ENCODE results near the gene C5.

C5 gene

DNA sequence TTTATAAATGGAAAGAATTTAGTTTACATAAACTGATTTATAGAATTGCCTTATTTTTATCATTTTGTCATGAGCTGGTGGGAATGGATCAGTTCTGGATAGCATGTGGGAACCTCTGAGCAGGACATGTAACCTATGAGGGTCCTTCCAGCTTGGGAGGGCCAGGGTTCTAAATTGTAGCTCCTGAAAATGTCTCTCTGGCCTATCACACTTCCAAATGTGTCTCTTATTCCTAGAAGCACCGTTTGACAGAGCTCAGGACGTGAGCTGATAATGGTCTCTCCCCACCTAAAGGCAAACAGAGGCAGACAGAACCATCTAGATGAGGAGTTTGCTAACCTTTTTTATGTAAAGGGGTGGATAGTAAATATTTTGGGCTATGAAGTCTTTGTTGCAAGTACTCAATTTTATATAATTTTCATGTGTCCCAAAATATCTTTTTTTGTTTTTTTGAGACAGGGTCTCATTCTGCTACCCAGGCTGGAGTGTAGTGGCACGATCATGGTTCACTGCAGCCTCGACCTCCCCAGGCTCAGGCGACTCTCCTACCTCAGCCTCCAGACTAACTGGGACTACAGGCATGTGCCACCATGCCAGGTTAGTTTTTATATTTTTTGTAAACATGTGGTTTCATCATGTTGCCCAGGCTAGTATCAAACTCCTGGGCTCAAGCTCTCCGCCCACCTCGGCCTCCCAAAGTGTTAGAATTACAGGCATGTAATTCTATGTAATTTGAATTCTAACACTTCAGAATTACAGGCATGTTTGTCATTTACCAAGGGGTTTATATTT is 127.5 kb downstream of the C5 start:
- no peak for DNase-seq

DNA sequence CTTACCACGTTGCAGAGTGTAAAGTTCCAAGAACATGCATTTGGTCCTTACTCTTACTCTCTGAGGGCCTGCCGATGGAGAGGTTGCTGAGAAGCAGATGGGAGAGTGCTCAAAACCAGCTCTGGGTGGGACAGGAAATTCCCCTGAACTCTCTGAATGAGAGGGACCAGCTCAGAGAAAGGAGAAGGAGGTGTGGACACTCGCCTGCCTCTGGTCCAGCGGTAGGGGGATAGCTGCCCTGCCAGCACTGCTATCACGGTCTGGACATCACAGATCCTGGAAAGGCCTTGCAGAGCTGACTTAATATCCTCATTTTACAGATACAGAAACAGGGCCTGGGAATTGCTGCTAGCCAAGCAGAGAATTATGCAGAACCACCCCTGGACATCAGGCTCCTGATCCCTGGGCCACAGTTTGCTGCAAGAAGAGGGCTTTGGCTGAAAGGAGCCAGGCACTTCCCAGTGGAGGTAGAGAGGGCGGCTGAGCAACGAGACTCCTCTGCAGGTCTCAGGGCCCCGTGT is 128.4 kb downstream of the C5 start:
- no peak for DNase-seq

DNA sequence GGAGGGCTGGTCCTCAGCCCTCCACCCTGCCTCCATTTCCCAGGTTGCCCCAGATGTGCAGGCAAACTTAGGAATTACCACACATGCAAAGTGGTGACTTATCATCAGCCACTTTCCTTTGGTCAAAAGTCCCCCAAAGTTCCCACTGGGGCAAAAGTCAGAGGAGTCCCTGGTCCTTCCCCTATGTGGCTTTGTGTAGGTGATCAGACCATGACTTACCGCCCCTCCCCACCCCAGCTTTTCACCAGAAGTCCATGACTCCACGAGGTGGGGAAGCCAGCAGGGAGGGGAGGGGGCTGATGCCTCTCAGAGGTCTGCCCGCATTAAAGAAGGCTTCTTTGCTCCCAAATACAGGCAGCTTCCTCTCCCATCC is 129.3 kb downstream of the C5 start:
- DNase-seq: no peak

DNA sequence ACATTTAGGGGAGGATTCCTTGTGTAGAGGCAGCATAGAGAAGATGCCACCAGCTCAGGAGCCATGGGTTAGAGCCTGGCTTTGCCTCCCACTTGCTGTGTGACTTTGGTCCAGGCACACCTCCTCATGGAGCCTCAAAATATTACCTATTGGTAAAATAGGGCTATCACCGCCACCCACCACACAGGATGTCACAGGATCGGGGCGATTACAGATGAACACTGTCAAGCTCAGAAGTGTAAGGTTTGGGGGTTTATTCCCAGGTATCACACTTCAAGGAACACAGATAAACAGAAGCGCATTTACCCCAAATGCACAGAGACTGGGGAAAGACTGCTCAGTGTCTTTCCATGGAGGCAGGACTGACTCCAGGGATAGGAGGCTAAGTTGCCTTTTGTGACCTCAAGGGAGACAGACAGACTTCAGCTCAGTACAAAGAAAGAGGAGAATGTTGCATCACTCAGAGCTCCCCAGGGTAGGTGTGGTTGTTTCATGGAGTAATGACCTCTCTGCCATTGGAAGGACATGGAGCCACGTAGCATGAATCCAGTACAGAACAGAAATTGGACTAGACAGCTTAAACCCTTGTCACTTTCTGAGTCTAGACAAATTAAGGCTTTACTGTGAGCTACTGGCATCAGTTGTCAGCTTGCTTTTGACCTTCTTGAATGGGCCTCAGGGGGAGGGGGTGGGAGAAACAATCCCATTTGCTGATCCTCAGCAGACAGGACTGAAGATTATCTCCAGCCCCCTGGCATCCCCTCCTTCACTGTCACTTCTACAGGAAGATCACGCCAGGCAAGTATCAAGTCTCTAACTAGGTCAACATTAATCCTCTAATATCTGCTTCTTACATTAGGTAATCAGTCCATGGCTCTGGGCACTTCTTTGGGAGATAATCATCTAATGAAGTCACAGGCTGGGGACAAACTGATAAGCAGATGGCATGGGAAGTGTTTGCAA is 130.0 kb downstream of the C5 start:
- no peak for DNase-seq

DNA sequence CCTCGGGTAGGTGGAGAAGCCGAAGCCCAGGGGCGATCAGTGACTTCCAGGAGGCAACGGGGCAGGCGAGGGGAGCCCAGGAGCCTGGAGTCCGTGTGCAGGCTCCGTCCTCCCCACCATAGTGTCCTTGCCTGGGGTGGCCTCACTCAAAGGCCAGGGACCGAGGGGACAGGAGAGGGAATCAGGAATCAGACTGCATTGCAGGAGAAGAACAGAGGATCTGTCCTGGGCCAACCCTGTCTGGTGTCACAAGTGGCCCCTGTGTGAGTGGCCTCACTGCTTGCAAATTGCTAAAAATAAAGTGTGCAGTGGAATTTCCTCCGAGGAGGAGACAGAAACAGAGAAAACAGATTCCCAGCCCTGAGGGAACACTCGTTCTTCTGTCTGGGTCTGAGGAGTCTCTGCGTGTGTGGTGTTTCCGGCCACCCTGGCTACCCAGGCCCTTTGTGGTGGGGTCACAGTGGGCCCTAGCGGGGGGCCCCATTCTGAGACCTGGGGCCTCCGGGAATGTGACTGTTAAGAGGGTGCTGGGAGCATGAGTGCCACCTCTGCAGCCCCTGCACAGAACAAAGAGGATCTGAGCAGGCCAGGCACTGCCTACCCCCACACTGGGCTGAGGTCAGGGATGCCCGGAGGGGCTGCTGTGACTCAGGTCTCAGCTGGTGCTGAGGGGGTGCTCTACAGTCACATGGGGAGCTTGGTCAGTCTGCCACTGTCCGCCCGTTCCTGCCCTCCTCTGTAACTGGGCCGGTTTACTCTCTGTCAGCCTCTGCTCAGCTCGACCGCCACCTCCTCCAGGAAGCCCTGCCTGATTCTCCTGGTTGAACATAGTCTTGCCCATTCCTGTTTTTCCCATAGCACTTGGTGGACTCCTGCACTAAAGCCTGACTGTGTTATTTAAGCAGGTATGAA is 130.9 kb downstream of the C5 start:
- DNase-seq: no peak

DNA sequence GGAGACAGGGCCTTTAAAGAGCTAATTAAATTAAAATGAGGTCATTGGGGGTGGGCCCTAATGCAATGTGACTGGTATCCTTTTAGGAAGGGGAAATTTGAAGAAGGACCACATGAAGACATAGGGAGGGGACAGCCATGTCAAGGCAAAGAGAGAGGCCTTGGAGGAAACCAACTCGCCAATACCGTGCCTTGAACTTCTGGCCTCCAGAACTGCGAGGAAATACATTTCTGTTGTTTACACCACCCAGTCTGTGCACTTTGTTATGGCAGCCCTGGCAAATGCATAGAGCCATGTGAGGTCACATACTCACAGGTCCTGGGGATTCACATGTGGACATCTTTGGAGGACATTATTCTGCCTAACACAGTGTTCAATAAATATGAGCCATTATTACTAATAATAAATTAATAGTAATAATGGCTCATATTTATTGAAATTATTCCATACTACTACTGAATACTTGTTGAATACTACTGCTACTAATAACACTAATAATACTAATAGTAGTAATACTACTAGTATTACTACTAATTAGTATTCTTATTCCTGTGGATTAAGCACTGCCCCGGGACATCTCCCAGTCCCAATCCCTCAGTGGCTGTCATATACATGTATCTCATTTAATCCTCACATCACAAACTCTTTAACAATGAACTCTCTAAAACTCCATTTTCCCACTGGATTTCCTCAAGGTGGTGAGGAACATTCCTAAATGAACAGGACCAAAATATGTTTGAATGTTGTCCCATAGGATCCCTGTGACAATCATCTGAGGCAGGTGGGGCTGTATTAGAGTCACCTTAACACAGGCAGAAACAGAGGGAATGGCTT is 131.9 kb downstream of the C5 start:
- no peak for DNase-seq

DNA sequence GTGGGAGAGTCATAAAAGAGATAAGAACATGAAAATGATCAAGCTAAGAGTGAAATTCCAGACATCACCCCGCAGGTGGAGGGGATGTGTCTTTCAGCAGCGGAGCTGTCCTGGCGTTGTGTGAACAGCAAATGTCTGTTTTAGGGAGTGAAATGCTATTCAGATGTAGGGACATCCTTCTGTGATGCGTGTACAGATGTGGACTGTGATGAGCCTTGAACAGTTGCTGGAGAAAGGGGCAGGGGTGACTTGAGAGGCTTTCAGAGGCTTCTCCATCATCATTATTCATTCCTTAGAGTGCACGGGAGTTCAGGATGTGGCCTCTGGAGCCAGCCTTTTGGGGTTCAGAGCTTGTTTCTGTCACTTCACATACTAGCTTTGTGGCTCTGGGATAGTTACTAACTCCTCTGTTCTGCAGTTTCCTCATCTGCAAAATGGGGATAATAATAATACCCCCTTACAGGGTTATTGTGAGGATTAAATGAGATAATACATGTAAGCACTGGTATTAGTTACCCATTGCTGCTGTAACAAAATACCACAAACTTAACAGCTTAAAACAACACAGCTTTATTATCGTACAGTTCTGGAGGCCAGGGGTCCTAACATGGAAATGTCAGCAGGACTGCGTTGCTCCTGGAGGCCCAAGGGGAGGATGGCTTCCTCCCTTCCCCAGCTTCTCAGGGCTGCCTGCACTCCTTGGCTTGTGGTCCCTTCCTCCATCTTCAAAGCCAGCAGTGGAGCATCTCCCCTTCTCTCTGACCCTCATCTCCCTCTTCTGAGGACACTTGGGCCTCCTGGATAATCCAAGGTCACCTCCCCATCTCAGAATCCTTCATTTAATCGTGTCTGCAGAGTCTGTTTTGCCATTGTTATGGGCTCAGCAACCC is 132.8 kb downstream of the C5 start:
- no peak for DNase-seq

DNA sequence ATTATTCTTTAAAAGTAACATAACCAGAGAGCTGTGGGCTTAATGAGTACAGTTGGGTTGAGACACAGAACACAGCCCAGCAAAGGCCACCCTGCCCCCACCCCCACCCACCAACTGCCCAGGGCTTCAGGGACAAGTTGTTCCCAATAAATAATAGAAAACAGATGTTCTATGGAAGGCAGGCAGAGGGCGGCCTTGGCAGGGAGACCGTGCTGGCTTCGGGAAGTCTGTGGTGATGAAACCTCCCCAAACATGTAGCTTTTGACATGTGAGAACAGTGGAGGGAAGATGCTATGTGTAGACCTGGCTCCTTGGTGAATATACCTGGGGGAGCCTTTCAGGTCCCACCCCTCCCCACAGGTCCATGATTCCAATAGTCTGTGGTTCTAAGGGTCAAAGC is 133.5 kb downstream of the C5 start:
- no peak for DNase-seq

DNA sequence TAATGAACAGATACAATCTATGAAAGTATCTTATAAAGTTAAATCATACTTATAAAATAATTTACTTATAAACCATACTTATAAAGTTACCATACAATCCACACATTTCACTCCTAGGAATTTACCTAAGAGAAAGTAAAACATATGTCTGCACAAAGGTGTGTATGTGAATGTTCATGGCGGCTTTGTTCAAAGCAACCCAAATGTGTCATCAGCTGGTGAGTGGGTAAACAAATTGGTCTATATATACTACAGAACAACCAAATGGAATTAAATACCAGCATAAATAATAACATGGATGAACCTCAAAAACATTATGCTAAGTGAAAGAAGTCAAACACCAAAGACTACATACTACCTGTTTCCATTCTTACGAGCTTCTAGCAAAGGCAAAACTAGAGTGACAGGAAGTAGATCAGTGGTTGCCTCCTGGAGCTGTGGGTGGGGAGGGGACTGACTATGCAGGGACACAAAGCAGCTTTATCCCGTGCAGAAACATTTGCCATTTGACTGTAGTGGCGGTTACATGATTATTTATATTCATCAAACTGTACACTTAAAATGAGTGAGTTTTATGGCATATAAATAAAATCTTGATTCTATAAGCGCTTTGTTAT is 134.1 kb downstream of the C5 start:
- no peak for DNase-seq

DNA sequence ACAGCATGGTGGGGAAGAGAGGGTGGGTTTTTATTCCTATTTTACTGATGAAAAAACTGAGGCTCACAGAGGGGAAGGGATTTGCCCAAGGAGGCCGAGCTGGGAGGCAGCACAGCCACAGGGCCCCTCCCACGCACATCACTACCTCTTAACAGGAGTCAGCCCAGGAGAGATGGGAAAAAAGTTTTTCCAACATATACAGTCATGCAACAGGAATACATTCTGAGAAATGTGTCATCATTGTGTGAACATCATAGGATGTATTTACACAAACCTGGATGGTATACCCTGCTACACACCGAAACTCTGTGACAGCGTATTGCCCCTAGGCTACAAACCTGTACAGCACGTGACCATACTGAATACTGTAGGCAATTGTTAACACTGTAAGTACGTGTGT is 135.1 kb downstream of the C5 start:
- DNase-seq: no peak

DNA sequence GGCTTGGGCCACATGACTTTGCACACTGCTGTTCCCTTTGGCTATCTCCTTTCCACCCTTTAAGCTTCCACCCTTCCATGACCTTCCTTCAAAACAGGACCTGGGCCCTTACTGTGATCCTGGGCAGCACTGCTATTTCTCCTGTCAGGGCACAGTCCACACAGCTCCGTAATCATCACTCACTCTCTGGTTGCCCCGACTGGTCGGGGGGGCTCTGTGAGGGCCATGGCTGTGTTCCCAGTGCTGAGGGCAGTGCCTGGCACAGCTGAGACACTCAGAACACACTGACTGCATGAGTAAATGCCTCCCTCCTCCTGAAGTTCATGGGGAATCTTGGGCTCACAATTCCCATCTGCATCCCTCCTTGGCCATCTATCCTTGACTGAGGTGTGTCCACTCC is 135.7 kb downstream of the C5 start:
- no peak for DNase-seq

DNA sequence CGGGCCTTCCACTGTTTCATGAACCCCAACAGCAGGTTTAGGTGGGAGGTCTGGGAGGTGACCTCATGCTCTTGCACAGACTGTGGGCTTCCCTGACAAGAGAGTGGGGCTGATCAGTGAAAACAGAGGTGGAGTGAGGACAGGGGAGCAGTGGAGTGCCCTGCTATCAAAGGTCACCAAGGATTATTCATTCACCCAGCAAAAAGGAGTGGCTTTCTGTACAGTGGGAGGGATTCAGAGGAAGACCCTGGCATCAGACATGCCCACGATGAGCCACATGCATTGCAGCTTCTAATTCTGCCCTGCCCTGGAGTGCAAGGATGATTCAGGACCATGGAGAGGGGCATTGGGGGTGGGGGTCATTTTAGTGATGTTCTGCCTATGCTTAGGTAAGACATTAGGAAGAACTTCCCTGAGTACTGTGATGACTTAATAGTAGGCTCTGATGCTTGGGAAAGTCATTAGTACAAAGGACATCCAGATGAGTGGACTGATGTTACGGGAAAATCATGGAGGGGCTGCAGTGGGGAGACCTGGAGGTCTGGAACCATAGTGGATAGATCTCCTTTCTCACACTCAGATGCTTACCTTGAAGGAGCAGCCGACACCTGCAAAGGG is 136.3 kb downstream of the C5 start:
- no peak for DNase-seq

DNA sequence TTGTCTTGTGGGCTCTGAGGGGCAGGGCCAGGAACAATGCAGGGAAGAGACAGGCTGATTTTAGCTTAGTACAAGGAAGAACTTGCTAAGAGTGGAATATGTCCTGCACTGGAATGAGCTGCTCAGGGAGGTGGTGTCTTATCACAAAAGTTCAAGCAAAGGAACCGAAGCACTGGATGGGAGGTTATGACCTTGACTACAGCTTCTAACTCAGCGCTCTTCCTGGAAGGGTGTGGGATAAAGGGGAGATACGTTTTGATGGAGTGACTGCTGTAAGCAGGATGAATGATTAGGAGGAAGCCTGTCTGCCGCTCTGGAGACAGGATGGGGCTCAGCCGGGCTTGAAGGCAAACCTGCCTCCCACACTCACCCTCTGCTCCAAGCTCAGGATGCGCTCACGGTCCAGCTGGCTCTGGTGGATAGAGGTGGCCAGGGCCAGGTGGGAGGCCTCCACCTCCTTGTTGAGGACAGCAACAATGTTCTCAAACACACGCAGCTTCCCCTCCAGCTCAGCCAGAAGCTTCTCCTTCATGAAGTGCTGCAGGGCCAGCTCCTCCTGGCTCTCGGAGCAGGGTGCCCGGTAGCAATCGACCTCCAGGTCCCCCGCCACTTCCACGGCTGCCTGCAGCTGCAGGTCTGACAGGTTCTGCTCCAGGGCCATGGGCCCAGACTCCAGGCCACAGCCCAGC is 137.0 kb downstream of the C5 start:
- no peak for DNase-seq

DNA sequence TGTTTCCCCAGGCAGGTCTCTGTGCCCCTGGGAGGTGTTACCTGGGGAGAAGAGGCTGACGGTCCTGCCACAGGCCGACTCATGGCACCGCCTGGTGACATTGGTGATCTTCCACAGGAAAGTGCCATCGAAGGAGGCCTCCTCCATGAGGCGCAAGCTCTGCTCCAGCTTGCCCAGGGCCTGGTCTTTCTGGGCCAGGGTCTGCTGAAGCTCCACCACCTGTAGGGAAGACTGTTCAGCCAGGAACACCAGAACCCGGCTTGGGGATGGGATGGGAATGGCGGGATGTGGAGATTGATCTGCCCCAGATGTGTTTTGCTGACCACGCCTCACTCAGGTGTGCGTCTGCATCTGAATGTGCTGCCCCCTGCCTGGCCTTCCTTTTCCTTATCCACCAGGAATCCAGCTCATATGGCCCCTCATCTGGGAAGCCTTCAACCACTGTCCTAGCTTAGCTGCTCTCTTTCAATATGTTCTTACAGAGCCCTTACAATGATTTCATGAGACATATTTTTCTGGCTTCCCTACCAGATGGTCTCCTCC is 138.7 kb downstream of the C5 start:
- no peak for DNase-seq

DNA sequence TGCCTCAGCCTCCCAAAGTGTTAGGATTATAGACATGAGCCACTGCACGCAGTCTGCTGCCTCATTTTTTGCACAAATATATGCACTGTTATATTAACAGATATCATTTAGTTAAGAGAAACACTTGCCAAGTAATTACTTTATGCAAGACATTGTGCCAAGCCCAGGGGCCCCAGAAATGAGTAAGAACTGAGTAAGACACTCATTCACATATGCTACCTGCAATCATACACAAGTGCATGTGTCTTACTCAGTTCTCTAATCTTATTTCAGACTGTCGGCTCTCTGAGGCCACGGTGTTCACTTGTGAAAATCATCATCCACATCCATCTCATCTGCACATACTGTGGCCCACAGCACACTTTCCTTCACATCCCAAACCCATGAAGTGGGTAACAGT is 139.4 kb downstream of the C5 start:
- no peak for DNase-seq

DNA sequence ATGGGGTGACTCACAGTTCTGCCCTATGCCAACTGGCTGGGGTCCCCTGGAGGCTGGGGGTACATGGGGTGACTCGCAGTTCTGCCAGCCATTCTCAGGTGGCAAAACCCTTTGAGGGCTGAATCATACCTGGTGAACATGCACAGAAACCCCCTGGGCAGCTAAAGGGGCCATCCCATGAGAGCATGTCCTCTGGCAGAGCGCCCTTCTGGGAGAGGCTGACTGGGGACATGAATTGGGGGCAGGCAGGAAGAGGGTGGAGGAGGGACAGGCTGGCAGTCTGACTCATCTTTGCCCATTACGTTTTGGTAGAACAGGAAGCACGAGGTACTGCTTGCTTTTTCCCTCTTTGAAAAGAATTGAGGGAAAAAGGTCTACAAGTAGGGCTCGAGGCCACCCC is 140.2 kb downstream of the C5 start:
- DNase-seq: no peak

DNA sequence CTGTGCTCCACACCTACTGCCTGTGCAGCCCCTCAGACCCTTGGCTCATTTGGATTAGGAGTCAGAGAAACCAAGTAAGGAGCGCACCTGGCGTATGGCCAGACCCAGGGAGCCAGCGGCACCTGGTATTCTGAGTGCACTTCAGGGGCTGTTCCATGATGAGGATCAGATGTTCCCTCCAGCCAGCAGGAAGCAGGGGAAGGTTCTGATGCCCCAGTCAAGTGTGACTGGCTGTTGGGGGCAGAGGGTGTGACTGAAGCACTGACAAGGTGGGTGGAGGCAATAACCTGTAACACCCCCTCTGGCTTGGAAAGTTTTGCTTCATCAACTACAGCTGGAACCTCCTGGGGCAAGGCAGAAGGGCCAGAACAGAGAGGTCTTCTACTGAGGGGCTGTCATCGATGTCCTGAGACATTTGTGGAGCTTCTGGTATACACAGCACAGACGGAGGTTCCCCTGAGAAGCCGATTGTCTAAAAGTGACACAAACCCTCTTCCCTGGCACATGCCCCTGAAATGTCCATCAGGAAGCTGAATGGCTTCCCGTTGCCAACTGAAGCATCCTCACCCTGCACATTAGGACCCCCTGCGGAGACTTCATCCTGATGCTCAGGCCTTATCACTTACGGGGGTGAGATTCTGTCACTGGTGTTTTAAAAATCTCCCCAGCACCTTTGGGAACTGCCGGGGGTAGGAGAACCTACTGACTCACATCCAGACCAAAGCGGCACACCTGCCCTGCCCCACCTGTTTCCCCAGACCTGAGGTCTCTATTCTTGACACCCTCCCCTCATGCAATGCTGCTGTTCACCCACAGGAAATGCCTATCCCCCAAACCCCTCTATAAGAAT is 144.5 kb downstream of the C5 start:
- peak in 1 of 2 experiments; percentile 28 for DNase-seq

DNA sequence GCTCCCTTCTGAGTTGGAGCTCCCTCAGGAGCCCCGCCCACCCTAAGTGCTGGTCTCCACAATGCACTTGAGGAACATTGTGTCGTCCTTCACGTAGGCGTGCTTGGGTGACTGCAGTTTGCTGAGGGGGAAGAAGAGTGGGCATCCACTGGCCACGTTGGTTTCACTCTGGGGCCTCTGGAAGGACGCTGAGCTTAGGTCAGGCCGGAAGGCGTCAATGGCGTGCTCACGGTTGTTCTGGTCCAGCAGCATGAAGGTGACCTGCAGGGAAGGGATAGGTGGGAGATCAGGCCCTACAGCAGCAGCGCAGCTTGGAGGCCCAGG is 145.1 kb downstream of the C5 start:
- no peak for DNase-seq

Data from NCI-H187 (cell line).